ENCODE results near the gene INHBA.

INHBA gene

GRCh38 chr7:41710838-41711237 is 7.9 kb upstream of the INHBA start:
- DNase-seq, result no peak

DNA sequence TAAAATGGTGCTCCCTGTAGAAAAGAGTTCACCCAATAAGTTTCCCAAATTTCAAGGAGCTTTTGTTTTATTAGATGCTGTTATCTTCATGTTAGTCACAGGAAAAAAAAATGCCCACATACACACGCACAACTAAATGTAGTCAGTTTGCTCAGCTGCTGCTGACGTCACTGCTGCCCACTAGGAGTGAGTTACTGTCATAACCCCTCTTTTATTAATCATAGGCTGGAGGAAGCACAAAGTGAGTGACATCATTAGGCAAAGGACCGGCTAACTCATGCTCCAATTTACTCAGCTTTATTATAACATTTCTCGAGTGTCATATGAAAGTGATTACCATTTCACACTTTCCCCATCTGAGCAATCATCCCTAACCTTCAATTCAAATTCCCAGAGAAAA is 6.7 kb upstream of the INHBA start:
- no peak for DNase-seq

DNA sequence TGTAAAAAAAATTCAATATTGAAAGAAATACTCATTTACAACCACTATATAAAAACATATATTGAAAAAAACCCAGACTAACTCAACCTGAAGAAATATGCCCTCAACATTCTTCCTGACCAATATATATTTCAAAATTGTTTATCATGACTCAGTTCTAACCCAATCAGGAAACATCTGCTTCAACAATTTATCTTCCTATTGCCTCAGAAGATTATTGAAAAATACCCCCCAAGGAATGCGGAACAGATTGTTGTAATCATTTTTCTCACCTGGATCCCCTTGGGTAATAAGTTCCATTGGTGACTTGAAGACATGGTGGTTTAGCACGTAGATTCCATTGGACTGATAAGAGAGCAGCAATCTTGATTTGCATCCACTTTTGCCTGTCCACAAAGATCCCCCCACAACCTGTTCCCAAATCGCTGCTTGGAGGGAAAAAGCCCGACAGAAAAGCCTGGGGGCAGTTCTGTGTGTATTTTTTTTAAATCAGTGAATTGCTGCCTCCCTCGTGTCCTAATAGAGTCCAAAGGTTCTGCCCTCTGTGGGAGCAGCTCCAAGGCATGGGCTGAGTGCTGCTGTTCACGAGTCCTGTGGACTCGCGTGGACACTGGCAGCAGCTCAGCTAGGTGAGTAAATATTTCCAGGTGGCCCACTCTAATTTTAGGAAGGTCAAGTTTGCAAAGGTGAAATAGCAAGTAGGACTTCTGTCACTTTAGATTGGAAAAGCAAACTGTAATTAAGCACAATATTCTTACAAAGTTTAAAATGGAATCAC is 5.9 kb upstream of the INHBA start:
- DNase-seq, result no peak

DNA sequence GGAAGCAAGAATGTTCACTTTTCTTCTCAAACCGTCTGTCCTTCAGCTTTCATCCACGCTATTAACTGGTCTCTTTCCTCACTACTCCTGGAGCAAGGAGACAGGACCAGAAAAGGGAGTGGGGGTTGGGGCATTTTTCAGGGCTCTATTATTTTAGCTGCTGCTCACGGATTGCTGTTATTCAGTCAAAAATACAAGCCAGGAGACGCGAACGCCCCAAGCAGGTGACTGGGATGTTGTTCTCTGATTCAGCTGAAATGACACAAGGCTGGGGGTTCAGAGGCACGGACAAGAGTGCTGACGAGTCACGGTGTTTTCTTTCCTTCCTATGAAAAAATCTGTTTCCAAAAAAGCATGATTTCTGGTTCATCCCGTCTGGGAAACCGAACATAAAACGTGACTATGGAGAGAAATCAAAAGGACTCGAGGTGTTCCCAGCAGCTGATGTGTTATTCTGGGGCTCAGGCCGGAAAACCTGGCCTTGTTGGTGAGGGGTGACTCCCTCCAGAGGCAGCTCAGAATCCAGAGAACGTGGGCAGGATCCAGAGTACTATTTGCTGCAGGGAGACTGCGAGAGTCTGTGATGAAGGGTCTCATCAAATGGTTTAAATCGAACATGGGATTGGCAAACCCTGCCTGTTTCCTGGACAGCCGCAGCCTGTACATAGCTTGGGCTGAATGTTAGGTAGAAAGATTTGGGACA is 3.5 kb upstream of the INHBA start:
- no peak for DNase-seq

- DNase-seq, result peak; percentile 54
Measured at GRCh38 chr7:41705109-41705901, 2.4 kb upstream of the INHBA start.

- no peak for DNase-seq
Measured at GRCh38 chr7:41701068-41701941, 1.6 kb downstream of the INHBA start.

- no peak for DNase-seq
Measured at GRCh38 chr7:41700044-41700471, 2.8 kb downstream of the INHBA start.

DNA sequence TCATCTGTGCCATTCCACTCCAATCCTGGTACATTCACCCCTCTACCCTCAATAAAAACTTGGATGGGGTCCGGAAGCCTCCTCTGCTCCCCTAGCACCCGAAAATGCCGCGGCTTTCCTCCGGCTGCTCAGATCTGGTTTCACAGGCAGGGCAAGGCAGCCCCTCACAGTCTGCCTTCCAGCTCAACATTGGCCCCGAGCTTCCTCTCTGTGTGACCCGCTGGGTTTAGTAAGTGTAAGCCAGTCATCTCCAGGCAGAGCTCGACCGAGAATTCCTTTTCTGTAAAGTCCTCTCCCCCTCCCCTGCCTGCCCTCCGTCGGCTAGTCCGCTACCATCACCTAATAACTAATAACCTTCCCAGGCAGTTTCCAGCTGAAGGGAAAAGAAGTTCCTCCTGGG is 3.4 kb downstream of the INHBA start:
- no peak for DNase-seq

GRCh38 chr7:41698726-41699125 is 4.2 kb downstream of the INHBA start:
- no peak for DNase-seq

DNA sequence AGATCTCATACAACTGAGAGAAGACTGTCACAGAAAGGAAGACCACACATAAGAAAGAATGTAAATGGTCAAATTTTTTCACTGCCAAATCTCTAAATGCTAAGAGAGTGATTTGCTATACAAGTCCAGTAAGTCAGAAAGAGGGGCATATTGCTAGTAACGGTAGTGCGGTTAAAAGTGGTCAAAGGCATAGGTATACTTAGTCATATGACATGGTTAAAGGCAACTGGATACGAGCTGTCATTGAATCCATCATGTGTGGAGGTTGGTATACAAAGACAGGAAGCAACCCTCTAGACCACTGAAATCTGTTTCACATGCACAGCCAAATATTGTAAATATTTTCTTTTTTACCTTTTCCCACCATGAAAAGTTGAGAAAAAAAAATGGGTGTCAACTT is 4.8 kb downstream of the INHBA start:
- no peak for DNase-seq

GRCh38 chr7:41696323-41696916 is 6.5 kb downstream of the INHBA start:
- no peak for DNase-seq

- DNase-seq, result no peak
Measured at GRCh38 chr7:41695661-41696322, 7.1 kb downstream of the INHBA start.

DNA sequence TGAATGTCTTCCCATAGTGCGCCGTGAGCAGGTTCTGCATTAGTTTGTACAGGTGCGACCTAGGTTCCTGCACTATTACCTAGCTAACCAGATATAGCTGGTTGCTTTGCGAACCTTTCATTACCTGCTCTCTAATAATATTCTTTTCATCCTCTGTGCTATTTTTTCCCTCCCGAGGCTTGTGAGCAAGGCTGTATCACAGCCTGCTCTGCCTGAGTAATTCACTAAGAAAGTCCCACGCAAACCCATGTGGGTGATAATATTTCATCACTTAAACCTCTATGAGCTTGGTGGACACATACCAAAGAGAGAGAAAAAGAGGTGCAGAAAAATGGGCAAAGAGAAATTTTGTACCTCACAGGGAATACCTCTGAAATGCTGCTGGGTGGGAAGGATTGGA is 8.4 kb downstream of the INHBA start:
- no peak for DNase-seq

GRCh38 chr7:41693150-41693997 is 9.5 kb downstream of the INHBA start:
- DNase-seq, result no peak

DNA sequence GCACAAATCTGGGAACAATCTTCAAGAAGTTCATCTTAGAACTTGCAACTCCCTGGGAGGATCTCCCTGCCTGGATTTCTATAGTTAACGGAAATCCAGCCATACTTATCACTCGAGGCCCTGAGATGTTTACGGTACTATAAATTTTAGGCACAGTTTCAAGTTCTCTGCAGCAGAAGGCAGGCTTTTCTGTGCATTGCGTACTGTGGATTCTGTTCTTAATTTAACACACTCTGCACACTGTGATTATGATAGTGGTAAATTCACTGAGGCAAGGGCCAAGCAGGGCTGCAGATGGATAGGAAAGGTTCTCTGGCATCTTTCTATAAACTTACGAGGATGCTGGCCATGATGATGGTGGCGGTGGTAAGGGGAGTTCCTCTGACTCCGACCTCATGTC is 10.6 kb downstream of the INHBA start:
- no peak for DNase-seq

DNA sequence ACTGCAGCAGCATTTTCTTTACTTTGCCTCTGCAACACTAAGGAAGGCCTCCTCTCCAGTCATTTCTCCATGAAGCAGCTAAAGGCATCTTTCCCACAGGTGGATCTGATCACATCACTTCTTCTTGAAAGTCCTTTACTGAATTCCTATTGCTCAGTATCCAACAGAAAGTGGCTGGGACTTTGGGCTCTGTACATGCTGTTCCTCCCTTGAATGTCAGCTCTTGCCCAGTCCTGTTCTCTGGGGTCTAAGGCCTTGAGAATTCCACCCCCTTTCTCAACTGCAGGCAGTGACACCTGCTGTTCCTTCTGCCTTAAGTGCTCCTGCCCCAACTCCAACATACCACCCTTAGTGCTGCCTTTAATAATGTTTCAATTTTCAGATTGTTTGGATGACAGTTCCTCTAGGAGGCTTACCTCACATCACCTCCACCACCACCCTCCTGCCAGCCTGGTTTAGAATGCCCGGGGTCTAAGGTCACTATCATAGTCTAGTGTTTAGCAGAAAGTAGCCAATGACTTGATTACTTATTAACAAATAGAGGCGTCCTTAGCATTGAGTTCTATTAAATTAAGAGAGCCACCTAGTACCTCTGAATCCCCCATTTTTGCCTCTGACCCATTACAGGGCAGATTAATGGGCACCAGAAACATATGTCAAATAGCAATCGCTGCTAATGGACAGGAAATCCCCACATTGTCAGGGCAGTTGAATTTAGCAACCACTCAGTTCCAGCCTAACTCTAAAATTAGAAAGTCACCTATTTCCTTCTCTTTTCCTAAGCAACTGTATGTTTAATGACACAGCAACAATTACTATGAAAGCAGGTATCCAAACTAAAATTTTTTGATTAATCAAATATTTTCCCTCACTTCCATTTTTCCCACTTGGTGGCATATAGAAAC is 11.4 kb downstream of the INHBA start:
- no peak for DNase-seq

- no peak for DNase-seq
Measured at GRCh38 chr7:41689815-41690214, 13.1 kb downstream of the INHBA start.

DNA sequence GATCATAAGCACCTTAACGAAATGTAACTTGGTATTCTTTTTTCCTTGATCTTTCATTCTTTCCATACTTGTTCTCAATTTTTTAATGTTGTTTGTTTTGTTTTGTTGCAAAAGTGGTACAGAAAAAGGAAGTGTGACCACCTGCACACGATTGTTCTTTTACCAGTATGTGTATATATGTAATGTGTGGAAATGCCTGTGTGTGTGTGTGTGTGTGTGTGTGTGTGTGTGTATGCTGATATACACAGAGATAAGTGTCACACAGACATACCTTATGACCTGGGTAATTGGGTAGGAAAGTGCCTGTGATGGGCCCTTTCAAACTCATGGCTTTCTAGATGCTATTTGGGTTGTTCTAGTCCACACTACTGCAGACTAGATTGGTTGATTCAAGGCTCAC is 14.0 kb downstream of the INHBA start:
- no peak for DNase-seq

- DNase-seq, result no peak
Measured at GRCh38 chr7:41688012-41688625, 14.8 kb downstream of the INHBA start.

All from CD4-positive, alpha-beta T cell treated with Interleukin-10 for 1 hour (primary cell).